CD14-positive monocyte (primary cell): ENCODE measurements around the gene SLC22A1. TPM values are rescaled to one million over a fixed set of nuclear protein-coding genes. Genes with fewer than 3 reads are reported as not detected.
A peak's percentile ranks its signal among the peaks of the same experiment; 100 is the strongest.
"Not testable (repeated sequence)": the region's sequence is repeated elsewhere in the genome, so short reads cannot be mapped to it uniquely, and the experiment has no call there.

ENCODE experiments used
- DNase-seq, 3 donors: peaks; one replicate each; pipeline ENCODE4 v3.0.0-alpha.2; 2011 to 2022
- H2AFZ ChIP-seq: 2 replicates; pipeline ENCODE4 v1.6.0; 2012; ENCODE audit warnings: mild to moderate bottlenecking, low read depth, low read length, inconsistent platforms; ENCODE audit not compliant: insufficient read depth, poor library complexity, severe bottlenecking
- H3K27ac ChIP-seq, 2 donors: 1 replicate in 1 of 2; 2 replicates in 1 of 2; pipeline ENCODE4 v1.5.1; 2012 to 2013; ENCODE audit warnings: low read length in 2 of 2, control low read depth in 1 of 2, inconsistent platforms in 1 of 2, low read depth in 1 of 2, mild to moderate bottlenecking in 1 of 2
- H3K27me3 ChIP-seq, 2 donors: one replicate each; pipeline versions ENCODE4 v1.6.0 to v1.6.1; 2011 to 2013; ENCODE audit warnings: low read length in 2 of 2; ENCODE audit not compliant: control insufficient read depth in 2 of 2, insufficient read depth in 2 of 2
- H3K36me3 ChIP-seq, 2 donors: replicated peaks in 1 of 2; 1 replicate in 1 of 2; 2 replicates in 1 of 2; pipeline versions ENCODE4 v1.5.1 to v1.6.1; 2012 to 2013; ENCODE audit warnings: low read length in 2 of 2, control low read depth in 1 of 2, inconsistent platforms in 1 of 2, mild to moderate bottlenecking in 1 of 2; ENCODE audit not compliant: insufficient read depth in 2 of 2, control insufficient read depth in 1 of 2
- H3K4me1 ChIP-seq, 2 donors: 1 replicate in 1 of 2; 2 replicates in 1 of 2; pipeline versions ENCODE4 v1.5.1 to v1.6.1; 2012 to 2013; ENCODE audit warnings: low read length in 2 of 2, control low read depth in 1 of 2, inconsistent platforms in 1 of 2, mild to moderate bottlenecking in 1 of 2, moderate library complexity in 1 of 2; ENCODE audit not compliant: insufficient read depth in 2 of 2, control insufficient read depth in 1 of 2
- H3K4me2 ChIP-seq: replicated peaks from 2 replicates; pipeline ENCODE3; 2012; ENCODE audit warnings: low read length, moderate library complexity, mild to moderate bottlenecking; ENCODE audit not compliant: poor library complexity, severe bottlenecking; ENCODE audit errors: extremely low read depth
- H3K4me3 ChIP-seq, 3 experiments: fragments of 200-600 bp in 1 of 3; sonication (generic) in 1 of 3; replicated peaks in 1 of 3; 1 replicate in 2 of 3; 2 replicates in 1 of 3; pipeline ENCODE4 v1.5.1; 2011 to 2013; ENCODE audit warnings: low read length in 3 of 3, mild to moderate bottlenecking in 3 of 3, control low read depth in 2 of 3, low read depth in 2 of 3, inconsistent platforms in 1 of 3, moderate library complexity in 1 of 3
- H3K79me2 ChIP-seq: 2 replicates; pipeline ENCODE4 v1.6.0; 2012; ENCODE audit warnings: mild to moderate bottlenecking, control low read depth, inconsistent platforms, low read length, moderate library complexity; ENCODE audit not compliant: insufficient read depth
- H3K9ac ChIP-seq: 2 replicates; pipeline ENCODE4 v1.6.0; 2017; ENCODE audit warnings: low read length, mild to moderate bottlenecking; ENCODE audit not compliant: insufficient read depth, poor library complexity, severe bottlenecking
- H3K9me3 ChIP-seq, 2 donors: replicated peaks in 1 of 2; 1 replicate in 1 of 2; 2 replicates in 1 of 2; pipeline versions ENCODE4 v1.5.1 to v1.6.1; 2012 to 2013; ENCODE audit warnings: low read length in 2 of 2, control low read depth in 1 of 2; ENCODE audit not compliant: control insufficient read depth in 1 of 2, insufficient read depth in 1 of 2
- H4K20me1 ChIP-seq: 2 replicates; pipeline ENCODE4 v1.6.0; 2012; ENCODE audit warnings: mild to moderate bottlenecking, low read length, control low read depth, moderate library complexity; ENCODE audit not compliant: insufficient read depth
- H3K27ac Mint-ChIP-seq, 7 donors: one replicate each; pipeline ENCODE4 v1.8.0; 2020; ENCODE audit warnings: mild to moderate bottlenecking in 7 of 7, mixed read lengths in 7 of 7, moderate library complexity in 6 of 7, inconsistent platforms in 2 of 7
- H3K27me3 Mint-ChIP-seq, 3 donors: one replicate each; pipeline ENCODE4 v1.8.0; 2021 to 2022; ENCODE audit warnings: low read depth in 3 of 3, mild to moderate bottlenecking in 3 of 3, mixed read lengths in 3 of 3, moderate library complexity in 3 of 3, inconsistent platforms in 1 of 3
- H3K36me3 Mint-ChIP-seq, 2 donors: one replicate each; pipeline ENCODE4 v1.8.0; 2020; ENCODE audit warnings: mixed read lengths in 2 of 2, inconsistent platforms in 1 of 2, mild to moderate bottlenecking in 1 of 2
- H3K4me1 Mint-ChIP-seq: one replicate; pipeline ENCODE4 v1.8.0; 2020; ENCODE audit warnings: mild to moderate bottlenecking, mixed read lengths
- H3K4me3 Mint-ChIP-seq, 2 donors: one replicate each; pipeline ENCODE4 v1.8.0; 2020; ENCODE audit warnings: mild to moderate bottlenecking in 2 of 2, mixed read lengths in 2 of 2, moderate library complexity in 1 of 2
- H3K9me3 Mint-ChIP-seq, 7 donors: one replicate each; pipeline ENCODE4 v1.8.0; 2020 to 2022; ENCODE audit warnings: mixed read lengths in 7 of 7, mild to moderate bottlenecking in 6 of 7, moderate library complexity in 6 of 7, inconsistent platforms in 2 of 7
- WGBS: methylation state at CpG from one replicate; pipeline ENCODE4 v1.1.5; 2013; ENCODE audit warnings: missing lambda C conversion rate; ENCODE audit not compliant: insufficient coverage; 5-methylcytosine and 5-hydroxymethylcytosine counted together
- intact Hi-C, 2 donors: fragments of 100-400 bp; cut with micrococcal nuclease; formaldehyde crosslinking; loops; one replicate each; pipeline versions ENCODE4 v1.15.0 to v1.15.1; 2023
- polyA plus RNA-seq, 3 donors: library from polyadenylated mRNA; depleted of rRNA in 1 of 3; unstranded in 2 of 3; stranded (reverse) in 1 of 3; fragments of 300-500 nt in 2 of 3; fragments of >200 nt in 1 of 3; fragmentation: Illumina TruSeq in 2 of 3; gene quantifications; 1 replicate in 2 of 3; 2 replicates in 1 of 3; pipeline ENCODE4 v1.2.3, GENCODE V29; 2012 to 2021
- TF ChIP-seq, protein P1 (sequence below): fragments of 200-600 bp; IDR thresholded peaks from one replicate; pipeline ENCODE4 v1.8.0; 2022; ENCODE audit warnings: antibody characterized with exemption, mild to moderate bottlenecking

SLC22A1 gene
- polyA plus RNA-seq, 3 donors: 0.36 to 0.48 TPM; not detected in 1

DNA sequence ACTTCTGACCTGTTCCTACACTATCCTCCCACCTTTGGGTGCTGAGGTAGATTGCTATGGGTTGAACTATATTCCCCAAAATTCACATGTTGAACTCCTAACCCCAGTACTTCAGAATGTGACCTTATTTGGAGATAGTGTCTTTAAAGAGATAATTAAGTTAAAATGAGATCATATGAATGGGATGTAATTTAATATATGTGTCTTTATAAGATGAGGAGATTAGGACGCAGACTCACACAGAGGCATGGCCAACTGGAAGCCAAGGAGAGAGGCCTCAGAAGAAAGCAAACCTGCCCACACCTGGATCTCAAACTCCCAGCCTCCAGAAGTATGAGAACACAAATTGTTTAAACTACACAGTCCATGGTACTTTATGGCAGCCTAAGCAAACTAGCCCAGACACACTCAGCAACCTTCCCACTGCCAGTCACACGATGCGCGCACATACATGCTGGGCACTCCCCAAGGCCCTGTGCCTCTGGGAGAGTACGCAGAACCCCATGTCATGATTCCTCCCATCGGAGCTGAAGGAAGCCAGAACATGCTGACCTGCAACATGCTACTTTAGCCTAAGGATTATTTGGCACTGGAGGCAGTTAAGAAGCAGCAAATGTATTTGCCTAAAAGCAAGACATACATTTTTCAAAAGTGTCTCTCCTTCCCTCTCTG, 8.9 kb upstream of the SLC22A1 start:
- no peak overlapping the region for H3K27ac ChIP-seq
- no peak for DNase-seq
- no peak overlapping the region for H3K9ac ChIP-seq
- H3K27me3 ChIP-seq: no peaks in the 10 kb centered on the region
- H3K4me2 ChIP-seq: no peak overlapping the region
- H3K4me3 ChIP-seq: no peak overlapping the region
- peaks cover 12 to 14% of the 10 kb centered on the region in 2 donors for H3K36me3 Mint-ChIP-seq
- H3K27me3 Mint-ChIP-seq: peaks cover 0 to 9% (median 5%) of the 10 kb centered on the region in 3 donors
- TF ChIP-seq, protein P1, sequence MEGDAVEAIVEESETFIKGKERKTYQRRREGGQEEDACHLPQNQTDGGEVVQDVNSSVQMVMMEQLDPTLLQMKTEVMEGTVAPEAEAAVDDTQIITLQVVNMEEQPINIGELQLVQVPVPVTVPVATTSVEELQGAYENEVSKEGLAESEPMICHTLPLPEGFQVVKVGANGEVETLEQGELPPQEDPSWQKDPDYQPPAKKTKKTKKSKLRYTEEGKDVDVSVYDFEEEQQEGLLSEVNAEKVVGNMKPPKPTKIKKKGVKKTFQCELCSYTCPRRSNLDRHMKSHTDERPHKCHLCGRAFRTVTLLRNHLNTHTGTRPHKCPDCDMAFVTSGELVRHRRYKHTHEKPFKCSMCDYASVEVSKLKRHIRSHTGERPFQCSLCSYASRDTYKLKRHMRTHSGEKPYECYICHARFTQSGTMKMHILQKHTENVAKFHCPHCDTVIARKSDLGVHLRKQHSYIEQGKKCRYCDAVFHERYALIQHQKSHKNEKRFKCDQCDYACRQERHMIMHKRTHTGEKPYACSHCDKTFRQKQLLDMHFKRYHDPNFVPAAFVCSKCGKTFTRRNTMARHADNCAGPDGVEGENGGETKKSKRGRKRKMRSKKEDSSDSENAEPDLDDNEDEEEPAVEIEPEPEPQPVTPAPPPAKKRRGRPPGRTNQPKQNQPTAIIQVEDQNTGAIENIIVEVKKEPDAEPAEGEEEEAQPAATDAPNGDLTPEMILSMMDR: no peak
- H3K36me3 ChIP-seq: peaks cover 0 to 16% of the 10 kb centered on the region in 2 donors
- intact Hi-C loops: no loop called here
- H3K9me3 ChIP-seq: peaks cover 7 to 16% of the 10 kb centered on the region in 2 donors
- no peaks in the 10 kb centered on the region for H3K4me1 ChIP-seq
- WGBS: 100% methylated on average over 5 of the region's 6 CpGs
- peak overlapping the region in 1 of 7 donors; percentile 36 for H3K27ac Mint-ChIP-seq
- no peaks in the 10 kb centered on the region for H3K4me1 Mint-ChIP-seq
- no peak overlapping the region for H3K4me3 Mint-ChIP-seq
- peaks cover 23% of the 10 kb centered on the region for H4K20me1 ChIP-seq
- no peaks in the 10 kb centered on the region for H3K79me2 ChIP-seq
- H3K9me3 Mint-ChIP-seq: peaks cover 5 to 19% (median 13%) of the 10 kb centered on the region in 7 donors
- H2AFZ ChIP-seq: no peak overlapping the region

DNA sequence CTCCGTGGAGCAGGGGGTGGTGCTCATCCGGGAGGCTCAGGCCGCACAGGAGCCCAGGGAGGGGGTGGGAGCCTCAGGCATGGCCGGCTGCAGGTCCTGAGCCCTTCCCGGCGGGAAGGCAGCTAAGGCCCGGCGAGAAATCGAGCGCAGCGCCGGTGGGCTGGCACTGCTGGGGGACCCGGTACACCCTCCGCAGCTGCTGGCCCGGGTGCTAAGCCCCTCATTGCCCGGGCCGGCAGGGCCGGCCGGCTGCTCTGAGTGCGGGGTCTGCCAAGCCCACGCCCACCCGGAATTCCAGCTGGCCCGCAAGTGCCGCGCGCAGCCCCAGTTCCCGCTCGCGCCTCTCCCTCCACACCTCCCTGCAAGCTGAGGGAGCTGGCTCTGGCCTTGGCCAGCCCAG, 7.1 kb upstream of the SLC22A1 start:
- H3K9ac ChIP-seq, H3K27me3 Mint-ChIP-seq, H3K79me2 ChIP-seq, H3K4me1 ChIP-seq, H3K4me2 ChIP-seq, DNase-seq, H3K4me3 Mint-ChIP-seq, H3K36me3 Mint-ChIP-seq, H3K4me1 Mint-ChIP-seq, H3K27me3 ChIP-seq, H3K36me3 ChIP-seq, H3K27ac ChIP-seq, H3K27ac Mint-ChIP-seq, intact Hi-C loops, H3K4me3 ChIP-seq, H4K20me1 ChIP-seq, H2AFZ ChIP-seq: not testable (repeated sequence)
- peaks cover 7 to 24% (median 18%) of the 10 kb centered on the region in 7 donors for H3K9me3 Mint-ChIP-seq
- 95% methylated on average over 15 of the region's 29 CpGs for WGBS
- H3K9me3 ChIP-seq: peaks cover 9 to 26% of the 10 kb centered on the region in 2 donors
